ENCODE results near the gene ARFRP1.
"Not testable (repeated sequence)": the region's sequence is repeated elsewhere in the genome, so short reads cannot be mapped to it uniquely, and the experiment has no call there.

ARFRP1 gene

GRCh38 chr20:63671695-63672094 is 36.1 kb downstream of the ARFRP1 start:
- DNase-seq: not testable (repeated sequence)

- no peak for DNase-seq
Measured at GRCh38 chr20:63668351-63668750, 39.4 kb downstream of the ARFRP1 start.

GRCh38 chr20:63667858-63668257 is 39.9 kb downstream of the ARFRP1 start:
- no peak for DNase-seq

- no peak for DNase-seq
Measured at GRCh38 chr20:63665708-63666107, 42.1 kb downstream of the ARFRP1 start.

GRCh38 chr20:63664861-63665594 is 42.7 kb downstream of the ARFRP1 start:
- no peak for DNase-seq

GRCh38 chr20:63664143-63664851 is 43.5 kb downstream of the ARFRP1 start:
- DNase-seq: no peak

- DNase-seq: no peak
Measured at GRCh38 chr20:63663332-63664066, 44.3 kb downstream of the ARFRP1 start.

- no peak for DNase-seq
Measured at GRCh38 chr20:63662813-63663189, 45.0 kb downstream of the ARFRP1 start.

GRCh38 chr20:63661959-63662812 is 45.6 kb downstream of the ARFRP1 start:
- no peak for DNase-seq

- no peak for DNase-seq
Measured at GRCh38 chr20:63661108-63661507, 46.7 kb downstream of the ARFRP1 start.

- DNase-seq: no peak
Measured at GRCh38 chr20:63660622-63661021, 47.2 kb downstream of the ARFRP1 start.

- not testable (repeated sequence) for DNase-seq
Measured at GRCh38 chr20:63660174-63660573, 47.6 kb downstream of the ARFRP1 start.

GRCh38 chr20:63659370-63659769 is 48.4 kb downstream of the ARFRP1 start:
- no peak for DNase-seq

GRCh38 chr20:63658749-63659187 is 49.0 kb downstream of the ARFRP1 start:
- DNase-seq: no peak

- peak; percentile 26 for DNase-seq
Measured at GRCh38 chr20:63657937-63658748, 49.6 kb downstream of the ARFRP1 start, which contains the start of gene RTEL1. TSS of gene RTEL1 (plus strand) at chr20:63658312. CDS start at chr20:63659403, 1,091 bp downstream.

- no peak for DNase-seq
Measured at GRCh38 chr20:63657260-63657936, 50.4 kb downstream of the ARFRP1 start.

- DNase-seq: no peak
Measured at GRCh38 chr20:63656451-63656850, 51.3 kb downstream of the ARFRP1 start.

- DNase-seq: no peak
Measured at GRCh38 chr20:63655249-63655648, 52.5 kb downstream of the ARFRP1 start.

GRCh38 chr20:63653974-63654668 is 53.7 kb downstream of the ARFRP1 start:
- DNase-seq: no peak
